OCI-LY1 (cell line): Measurements from ENCODE around the gene SPINK5.

ENCODE experiments used
- H2AFZ ChIP-seq: fragments of 200-600 bp; sonication (generic), shearing (Covaris generic); 2 replicates; pipeline ENCODE4 v1.6.0; 2014; ENCODE audit warnings: antibody characterized with exemption, mild to moderate bottlenecking, low read length
- H3F3A ChIP-seq: fragments of 200-600 bp; sonication (generic), shearing (Covaris generic); 2 replicates; pipeline ENCODE4 v1.6.0; 2014; ENCODE audit warnings: mild to moderate bottlenecking, antibody characterized with exemption, low read length, moderate library complexity; ENCODE audit not compliant: insufficient read depth
- H3K27ac ChIP-seq: fragments of 200-600 bp; sonication (generic); 2 replicates; pipeline ENCODE4 v1.5.1; 2014; ENCODE audit warnings: low read length, mixed run types, mild to moderate bottlenecking, low read depth; ENCODE audit not compliant: poor library complexity, severe bottlenecking
- H3K27me3 ChIP-seq: fragments of 200-600 bp; sonication (generic); 2 replicates; pipeline ENCODE4 v1.6.0; 2014; ENCODE audit warnings: antibody characterized with exemption, mild to moderate bottlenecking, low read length, moderate library complexity; ENCODE audit not compliant: insufficient read depth
- H3K36me3 ChIP-seq: fragments of 200-600 bp; sonication (generic); 2 replicates; pipeline ENCODE4 v1.6.1; 2014; ENCODE audit warnings: mild to moderate bottlenecking, antibody characterized with exemption, low read length, moderate library complexity, mixed read lengths; ENCODE audit not compliant: insufficient read depth
- H3K4me1 ChIP-seq: fragments of 200-600 bp; sonication (generic); 2 replicates; pipeline ENCODE4 v1.5.1; 2014; ENCODE audit warnings: mild to moderate bottlenecking, low read length, moderate library complexity; ENCODE audit not compliant: insufficient read depth, severe bottlenecking
- H3K4me2 ChIP-seq: fragments of 200-600 bp; sonication (generic), shearing (Covaris generic); 2 replicates; pipeline ENCODE4 v1.6.1; 2014; ENCODE audit warnings: low read length
- H3K4me3 ChIP-seq: fragments of 200-600 bp; sonication (generic); 2 replicates; pipeline ENCODE4 v1.5.1; 2014; ENCODE audit warnings: low read length, low read depth, mild to moderate bottlenecking, mixed read lengths; ENCODE audit not compliant: poor library complexity, severe bottlenecking
- H3K79me2 ChIP-seq: fragments of 200-600 bp; shearing (Covaris generic); 2 replicates; pipeline ENCODE4 v1.6.1; 2016; ENCODE audit warnings: mixed run types, low read length, mixed read lengths; ENCODE audit not compliant: insufficient read depth
- H3K9ac ChIP-seq: fragments of 200-600 bp; sonication (generic), shearing (Covaris generic); 2 replicates; pipeline ENCODE4 v1.6.1; 2014; ENCODE audit warnings: mild to moderate bottlenecking, low read length, mixed read lengths
- H3K9me2 ChIP-seq: fragments of 200-600 bp; sonication (generic), shearing (Covaris generic); 2 replicates; pipeline ENCODE4 v1.6.1; 2014; ENCODE audit warnings: low read depth, mild to moderate bottlenecking, low read length, mixed read lengths
- H3K9me3 ChIP-seq: fragments of 200-600 bp; shearing (Covaris generic); 2 replicates; pipeline ENCODE4 v1.6.1; 2014; ENCODE audit warnings: low read length, mixed read lengths
- H4K20me1 ChIP-seq: fragments of 200-600 bp; sonication (generic), shearing (Covaris generic); 2 replicates; pipeline ENCODE4 v1.6.0; 2016; ENCODE audit warnings: mild to moderate bottlenecking, low read length; ENCODE audit not compliant: insufficient read depth
- CTCF ChIP-seq: fragments of 200-600 bp; sonication (generic), shearing (Covaris generic); IDR thresholded peaks from 2 replicates; pipeline ENCODE4 v1.5.1; 2017; ENCODE audit warnings: mild to moderate bottlenecking, antibody characterized with exemption, low read length, moderate library complexity, mixed read lengths
- EZH2 ChIP-seq: fragments of 200-600 bp; sonication (generic), shearing (Covaris generic); IDR thresholded peaks from 2 replicates; pipeline ENCODE4 v1.8.0; 2017; ENCODE audit warnings: borderline replicate concordance, mixed run types, mild to moderate bottlenecking, antibody characterized with exemption, low read length, moderate library complexity, mixed read lengths

Gene SPINK5

GRCh38 chr5:148151872-148152271 lies 88.1 kb downstream of the SPINK5 start:
- H3K9ac ChIP-seq = no peak overlapping the region
- no peak overlapping the region for H3K27ac ChIP-seq
- no peak overlapping the region for H3K4me3 ChIP-seq
- no peaks in the 10 kb centered on the region for H3K4me1 ChIP-seq
- no peak overlapping the region for H2AFZ ChIP-seq
- TF ChIP-seq CTCF (no peak), EZH2 (no peak)
- no peaks in the 10 kb centered on the region for H3K9me2 ChIP-seq
- no peaks in the 10 kb centered on the region for H3F3A ChIP-seq
- no peaks in the 10 kb centered on the region for H3K9me3 ChIP-seq
- H4K20me1 ChIP-seq = no peaks in the 10 kb centered on the region
- H3K27me3 ChIP-seq = no peaks in the 10 kb centered on the region
- H3K79me2 ChIP-seq = no peaks in the 10 kb centered on the region
- no peaks in the 10 kb centered on the region for H3K36me3 ChIP-seq
- no peak overlapping the region for H3K4me2 ChIP-seq

- no peaks in the 10 kb centered on the region for H3K9me3 ChIP-seq
- no peaks in the 10 kb centered on the region for H3K36me3 ChIP-seq
- H3K4me1 ChIP-seq = no peaks in the 10 kb centered on the region
- H3K27me3 ChIP-seq = no peaks in the 10 kb centered on the region
- no peaks in the 10 kb centered on the region for H3K9me2 ChIP-seq
- H2AFZ ChIP-seq = no peak overlapping the region
- no peak overlapping the region for H3K4me3 ChIP-seq
- H3K79me2 ChIP-seq = no peaks in the 10 kb centered on the region
- no peaks in the 10 kb centered on the region for H3F3A ChIP-seq
- H3K27ac ChIP-seq = no peak overlapping the region
- H3K4me2 ChIP-seq = no peak overlapping the region
- TF ChIP-seq EZH2 (no peak), CTCF (no peak)
- H3K9ac ChIP-seq = no peak overlapping the region
- H4K20me1 ChIP-seq = no peaks in the 10 kb centered on the region
These were observed 89.0 kb downstream of the SPINK5 start for GRCh38 chr5:148152781-148153180.

- Histone ChIP-seq H3K4me3 (no peak overlapping the region), H3K4me2 (no peak overlapping the region), H3K27me3 (no peaks in the 10 kb centered on the region), H3K9me3 (no peaks in the 10 kb centered on the region), H3K9ac (no peak overlapping the region), H3K79me2 (no peaks in the 10 kb centered on the region), H2AFZ (no peak overlapping the region), H3F3A (no peaks in the 10 kb centered on the region), H4K20me1 (no peaks in the 10 kb centered on the region), H3K4me1 (no peaks in the 10 kb centered on the region), H3K27ac (no peak overlapping the region), H3K36me3 (no peaks in the 10 kb centered on the region), H3K9me2 (no peaks in the 10 kb centered on the region)
- TF ChIP-seq EZH2 (no peak), CTCF (no peak)
These were observed 92.8 kb downstream of the SPINK5 start for GRCh38 chr5:148156609-148157008.
